ENCODE results near the gene ARHGEF10L. TPM values are rescaled to one million over a fixed set of nuclear protein-coding genes. Genes with fewer than 3 reads are reported as not detected.

ARHGEF10L gene
- total RNA-seq, 2 donors from 2014 or later = 81.4 to 93.1 TPM

- no peaks in the 10 kb centered on the region for H3K36me3 ChIP-seq (replicated peaks in 1 of 2; ENCODE audit: insufficient read depth in 1 of 2, low read depth in 2 of 2)
- intact Hi-C loops (cut with DNase I) = no loop called here
- H3K9me3 ChIP-seq = no peaks in the 10 kb centered on the region
- no peak overlapping the region for H3K27ac ChIP-seq
- no peaks in the 10 kb centered on the region for H3K27me3 ChIP-seq
- DNase-seq (no peak), ATAC-seq (no peak)
- H3K4me1 ChIP-seq = no peaks in the 10 kb centered on the region
- 70 to 72% methylated on average over 23 to 25 of the region's 25 CpGs for WGBS, 2 donors
- no peak for TF ChIP-seq CTCF (IDR thresholded peaks at IDR 0.05)
- TF ChIP-seq POLR2A (IDR thresholded peaks at IDR 0.05) = no peak
- no peak overlapping the region for H3K4me3 ChIP-seq
Measured at GRCh38 chr1:17717594-17718535, 178.4 kb downstream of the ARHGEF10L start.

DNA sequence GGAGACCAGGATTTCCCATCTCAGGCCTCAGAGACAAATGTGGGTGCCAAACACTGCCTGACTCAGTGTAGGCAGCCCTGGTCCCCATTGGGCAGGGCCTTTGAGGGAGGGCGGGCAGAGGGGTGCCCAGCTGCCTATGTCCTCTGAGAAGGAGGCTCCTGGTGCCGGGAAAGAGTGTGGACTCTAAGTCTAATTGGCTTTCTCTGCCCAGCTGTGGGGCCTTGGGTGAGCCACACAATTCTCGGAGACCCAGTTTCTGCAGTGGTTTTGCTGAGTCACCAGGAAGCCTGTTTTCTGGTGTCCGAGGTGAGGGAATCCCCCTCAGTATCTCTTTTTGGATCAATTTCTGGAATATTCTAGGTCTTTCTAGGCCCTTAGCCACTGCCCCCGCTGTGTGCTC lies 180.4 kb downstream of the ARHGEF10L start:
- Histone ChIP-seq H3K4me1 (no peaks in the 10 kb centered on the region), H3K36me3 (replicated peaks in 1 of 2; ENCODE audit: insufficient read depth in 1 of 2, low read depth in 2 of 2) (no peaks in the 10 kb centered on the region), H3K27me3 (no peaks in the 10 kb centered on the region), H3K9me3 (no peaks in the 10 kb centered on the region), H3K4me3 (no peak overlapping the region), H3K27ac (no peak overlapping the region)
- no peak for ATAC-seq
- 80 to 93% methylated on average over 4 to 5 of the region's 5 CpGs for WGBS, 2 donors
- TF ChIP-seq POLR2A (IDR thresholded peaks at IDR 0.05) = no peak
- intact Hi-C loops (cut with DNase I) = no loop called here
- no peak for DNase-seq

DNA sequence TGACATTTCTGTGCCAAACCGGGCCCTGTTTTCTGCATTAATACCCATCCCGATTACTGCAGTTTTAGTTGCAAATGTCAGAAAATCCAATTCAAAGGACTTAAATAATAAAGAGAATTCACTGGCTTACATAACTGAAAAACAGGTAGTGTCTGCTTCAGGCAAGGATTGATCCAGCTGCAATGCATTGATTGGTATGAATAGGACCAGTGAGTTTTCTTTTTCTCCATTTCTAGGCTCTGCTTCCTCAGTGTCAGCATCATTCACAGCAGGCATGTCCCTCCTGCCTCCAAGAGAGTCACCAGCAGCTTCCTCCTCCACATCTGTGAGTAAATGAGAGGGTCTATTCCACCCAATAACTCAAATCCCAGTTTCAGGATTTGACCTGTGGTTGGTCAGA lies 181.9 kb downstream of the ARHGEF10L start:
- no peak for TF ChIP-seq CTCF (IDR thresholded peaks at IDR 0.05)
- TF ChIP-seq POLR2A (IDR thresholded peaks at IDR 0.05) = no peak
- no peaks in the 10 kb centered on the region for H3K4me1 ChIP-seq
- no peaks in the 10 kb centered on the region for H3K27me3 ChIP-seq
- intact Hi-C loops (cut with DNase I) = no loop called here
- 92 to 97% methylated on average over 2 of the region's 2 CpGs for WGBS, 2 donors
- ATAC-seq (no peak), DNase-seq (no peak)
- no peaks in the 10 kb centered on the region for H3K36me3 ChIP-seq (replicated peaks in 1 of 2; ENCODE audit: insufficient read depth in 1 of 2, low read depth in 2 of 2)
- no peaks in the 10 kb centered on the region for H3K9me3 ChIP-seq
- H3K27ac ChIP-seq = no peak overlapping the region
- H3K4me3 ChIP-seq = no peak overlapping the region

GRCh38 chr1:17723684-17724083 lies 184.2 kb downstream of the ARHGEF10L start:
- ATAC-seq = no peak
- no peak for DNase-seq
- Histone ChIP-seq H3K9me3 (no peaks in the 10 kb centered on the region), H3K27ac (no peak overlapping the region), H3K4me3 (no peak overlapping the region), H3K36me3 (replicated peaks in 1 of 2; ENCODE audit: insufficient read depth in 1 of 2, low read depth in 2 of 2) (no peaks in the 10 kb centered on the region), H3K4me1 (no peaks in the 10 kb centered on the region), H3K27me3 (no peaks in the 10 kb centered on the region)
- intact Hi-C loops (cut with DNase I) = no loop called here
- WGBS, 2 donors = 55 to 63% methylated on average over 3 to 6 of the region's 6 CpGs
- TF ChIP-seq CTCF (IDR thresholded peaks at IDR 0.05) (no peak), POLR2A (IDR thresholded peaks at IDR 0.05) (no peak)

DNA sequence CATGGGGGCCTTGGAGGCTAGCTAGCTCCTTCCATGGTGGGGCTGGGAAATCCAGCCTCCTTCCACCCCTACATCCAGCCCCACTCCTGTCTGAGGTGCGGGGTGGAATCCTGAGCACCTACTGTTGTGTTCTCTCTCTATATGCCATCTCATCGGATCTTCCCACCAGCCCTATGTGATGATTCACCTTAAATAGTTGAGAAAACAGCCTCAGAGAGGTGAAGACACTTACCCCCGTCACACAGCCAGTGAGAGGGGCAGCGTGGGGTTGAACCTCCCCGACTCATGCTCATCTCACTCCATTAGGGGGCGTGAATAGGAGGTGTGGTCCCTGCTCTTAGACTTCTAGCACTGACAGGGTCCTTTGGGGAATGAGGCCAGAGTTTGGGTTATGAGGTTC lies 184.7 kb downstream of the ARHGEF10L start:
- ATAC-seq = no peak
- H3K27ac ChIP-seq = no peak overlapping the region
- no peaks in the 10 kb centered on the region for H3K36me3 ChIP-seq (replicated peaks in 1 of 2; ENCODE audit: insufficient read depth in 1 of 2, low read depth in 2 of 2)
- TF ChIP-seq POLR2A (IDR thresholded peaks at IDR 0.05) (no peak), CTCF (IDR thresholded peaks at IDR 0.05) (no peak)
- 70 to 77% methylated on average over 4 to 6 of the region's 6 CpGs for WGBS, 2 donors
- no peaks in the 10 kb centered on the region for H3K27me3 ChIP-seq
- no peak for DNase-seq
- no peaks in the 10 kb centered on the region for H3K4me1 ChIP-seq
- no peak overlapping the region for H3K4me3 ChIP-seq
- intact Hi-C loops (cut with DNase I) = no loop called here
- H3K9me3 ChIP-seq = no peaks in the 10 kb centered on the region
